Measurements from ENCODE around the gene PHLDA3.
A peak's percentile ranks its signal among the peaks of the same experiment; 100 is the strongest.
"Not testable (repeated sequence)": the region's sequence is repeated elsewhere in the genome, so short reads cannot be mapped to it uniquely, and the experiment has no call there.

Gene PHLDA3

DNA sequence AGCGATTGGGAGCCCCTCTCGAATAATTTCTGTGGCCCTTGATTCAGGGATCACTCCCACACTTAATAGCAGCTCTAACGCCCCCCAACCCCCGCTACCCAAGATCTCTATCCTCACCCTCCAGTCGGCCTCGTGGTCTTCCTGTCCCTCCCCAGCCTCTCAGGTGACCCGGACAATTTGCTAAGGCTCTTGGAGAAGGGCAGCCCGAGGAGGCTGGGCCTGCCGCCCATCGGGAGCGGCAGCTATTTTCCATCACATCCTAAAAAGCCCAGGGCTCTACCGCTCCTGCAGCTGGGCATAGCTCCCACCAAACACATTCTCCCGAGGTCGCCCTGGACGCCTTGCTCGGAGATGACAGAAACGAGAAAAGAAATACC is 12.0 kb upstream of the PHLDA3 start:
- in situ Hi-C loops (cut with HindIII; ENCODE audit: low sequenced_read_pairs): no loop called here
- TF ChIP-seq, protein P1, sequence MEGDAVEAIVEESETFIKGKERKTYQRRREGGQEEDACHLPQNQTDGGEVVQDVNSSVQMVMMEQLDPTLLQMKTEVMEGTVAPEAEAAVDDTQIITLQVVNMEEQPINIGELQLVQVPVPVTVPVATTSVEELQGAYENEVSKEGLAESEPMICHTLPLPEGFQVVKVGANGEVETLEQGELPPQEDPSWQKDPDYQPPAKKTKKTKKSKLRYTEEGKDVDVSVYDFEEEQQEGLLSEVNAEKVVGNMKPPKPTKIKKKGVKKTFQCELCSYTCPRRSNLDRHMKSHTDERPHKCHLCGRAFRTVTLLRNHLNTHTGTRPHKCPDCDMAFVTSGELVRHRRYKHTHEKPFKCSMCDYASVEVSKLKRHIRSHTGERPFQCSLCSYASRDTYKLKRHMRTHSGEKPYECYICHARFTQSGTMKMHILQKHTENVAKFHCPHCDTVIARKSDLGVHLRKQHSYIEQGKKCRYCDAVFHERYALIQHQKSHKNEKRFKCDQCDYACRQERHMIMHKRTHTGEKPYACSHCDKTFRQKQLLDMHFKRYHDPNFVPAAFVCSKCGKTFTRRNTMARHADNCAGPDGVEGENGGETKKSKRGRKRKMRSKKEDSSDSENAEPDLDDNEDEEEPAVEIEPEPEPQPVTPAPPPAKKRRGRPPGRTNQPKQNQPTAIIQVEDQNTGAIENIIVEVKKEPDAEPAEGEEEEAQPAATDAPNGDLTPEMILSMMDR (IDR thresholded peaks at IDR 0.05; ENCODE audit: low read depth, low read length, missing control alignments): no peak
- H3K4me3 ChIP-seq (ENCODE audit: low read depth, low read length): peak overlapping the region; percentile 15
- no peak for DNase-seq (ENCODE audit: low read depth)

DNA sequence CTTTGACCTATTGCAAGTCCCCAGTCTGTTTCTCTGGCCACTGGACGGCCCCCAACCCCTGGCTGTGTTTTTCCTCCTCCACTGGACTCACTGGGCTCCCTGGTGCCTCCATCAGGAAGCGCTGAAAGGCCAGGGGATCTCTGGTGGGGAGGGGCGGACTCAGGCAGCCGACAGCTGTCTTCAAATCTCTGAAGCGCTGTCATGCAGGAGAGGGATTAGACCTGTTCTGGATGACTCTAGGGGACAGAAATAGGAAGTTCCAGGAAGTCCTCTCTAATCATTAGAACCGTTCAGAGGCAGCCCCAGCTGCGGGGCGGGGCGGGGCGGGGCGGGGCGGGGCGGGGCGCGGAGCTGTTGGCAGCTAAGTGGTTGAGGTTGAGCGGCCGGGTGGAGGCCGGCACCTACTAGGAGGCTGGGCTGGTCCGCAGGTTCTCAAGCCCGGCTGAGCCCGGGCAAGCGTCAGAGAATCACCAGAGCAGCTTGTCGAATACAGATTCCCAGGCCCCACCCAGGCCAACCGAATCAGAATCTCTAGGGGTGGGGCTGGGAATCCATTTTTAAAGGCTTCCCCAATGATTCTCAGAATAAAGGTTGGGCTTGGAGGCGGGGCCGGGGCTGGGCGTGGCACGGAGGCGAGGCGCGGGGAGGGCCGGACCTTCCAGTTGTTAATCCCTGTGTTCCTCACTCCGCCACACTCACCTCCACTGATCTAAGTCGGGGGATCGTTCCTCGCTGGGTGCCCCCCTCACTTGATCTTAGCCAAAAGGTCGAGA is 11.4 kb upstream of the PHLDA3 start:
- DNase-seq (ENCODE audit: low read depth): no peak
- peak overlapping the region; percentile 15 for H3K4me3 ChIP-seq (ENCODE audit: low read depth, low read length)
- in situ Hi-C loops (cut with HindIII; ENCODE audit: low sequenced_read_pairs): no loop called here
- TF ChIP-seq, protein P1 (IDR thresholded peaks at IDR 0.05; ENCODE audit: low read depth, low read length, missing control alignments): no peak

DNA sequence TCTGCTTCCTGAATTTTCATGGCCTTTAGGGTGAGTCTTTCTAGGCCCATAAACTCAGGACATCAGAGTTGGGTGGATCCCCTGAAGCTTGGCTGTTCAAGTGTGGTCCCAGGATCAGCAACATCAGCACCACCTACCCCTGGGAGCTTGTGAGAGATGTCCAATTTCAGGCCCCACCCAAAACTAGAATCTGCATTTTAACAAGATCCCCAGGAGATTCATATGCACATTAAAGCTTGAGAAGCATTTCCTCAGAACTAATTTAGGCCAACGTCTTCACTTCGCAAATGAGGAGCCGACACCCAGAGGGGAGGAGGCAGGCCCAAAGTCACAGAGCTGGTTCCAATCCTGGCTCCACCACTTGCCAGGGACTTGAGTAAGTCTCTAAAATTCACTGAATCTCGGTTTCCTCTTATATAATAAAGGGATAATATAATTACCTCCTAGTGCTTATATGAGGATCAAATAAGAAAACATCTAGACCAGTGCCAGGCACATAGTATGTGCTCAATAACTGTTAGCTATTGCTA is 10.3 kb upstream of the PHLDA3 start:
- no peak for DNase-seq (ENCODE audit: low read depth)
- TF ChIP-seq, protein P1 (IDR thresholded peaks at IDR 0.05; ENCODE audit: low read depth, low read length, missing control alignments): no peak
- in situ Hi-C loops (cut with HindIII; ENCODE audit: low sequenced_read_pairs): loop anchor here (5.0 kb wide), 1 partner anchor 38 kb away; no protein-coding TSS in a partner anchor
- no peak overlapping the region for H3K4me3 ChIP-seq (ENCODE audit: low read depth, low read length)

DNA sequence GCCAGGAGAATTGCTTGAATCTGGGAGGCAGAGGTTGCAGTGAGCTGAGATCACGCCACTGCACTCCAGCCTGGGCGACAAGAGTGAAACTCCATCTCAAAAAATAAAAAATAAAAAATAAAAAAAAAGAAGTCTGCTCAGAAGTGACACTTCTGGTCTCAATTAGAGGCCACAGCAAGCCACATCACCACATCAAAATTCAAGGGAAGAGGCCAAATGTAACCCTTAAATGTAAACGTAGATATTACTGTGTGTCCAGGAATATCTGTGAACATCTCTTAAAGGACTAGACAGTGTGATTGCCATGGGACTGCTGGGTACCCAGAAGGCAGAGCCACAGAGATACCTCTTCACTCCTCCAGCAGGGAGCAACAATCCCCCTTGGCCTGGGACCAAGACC is 9.7 kb upstream of the PHLDA3 start:
- H3K4me3 ChIP-seq (ENCODE audit: low read depth, low read length); DNase-seq (ENCODE audit: low read depth): not testable (repeated sequence)
- in situ Hi-C loops (cut with HindIII; ENCODE audit: low sequenced_read_pairs): loop anchor here (5.0 kb wide), 1 partner anchor 39 kb away; no protein-coding TSS in a partner anchor

DNA sequence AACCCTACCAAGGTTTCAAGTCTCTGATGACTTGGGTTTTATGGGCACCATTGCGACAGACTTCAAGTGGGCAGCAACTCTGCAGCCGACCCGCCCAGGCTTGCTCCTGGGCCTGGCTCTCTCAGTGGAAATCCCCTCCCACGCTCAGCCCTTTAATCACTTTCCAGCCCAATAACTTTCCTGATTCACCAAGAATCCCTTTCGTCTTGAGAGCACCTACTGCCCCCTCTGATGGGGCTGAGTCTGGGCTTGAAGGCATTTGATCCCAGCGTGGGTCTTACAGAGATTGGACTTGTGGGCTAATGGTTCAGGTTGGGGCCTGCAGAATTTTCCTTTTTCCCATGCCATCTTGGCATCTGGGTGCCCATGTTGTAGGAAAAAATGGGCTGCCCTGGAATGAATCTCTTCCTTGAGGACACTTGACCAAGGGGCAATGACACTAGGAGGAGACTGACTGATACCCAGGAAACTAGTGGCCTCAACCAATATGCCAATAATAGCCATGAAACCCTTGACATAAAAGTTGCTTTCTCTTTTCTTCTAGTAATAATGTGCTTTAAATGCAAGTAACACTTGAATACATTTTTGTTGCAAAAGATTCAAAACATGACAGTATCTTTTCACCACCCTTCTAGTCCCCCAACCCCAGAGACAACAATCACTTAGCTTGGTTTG is 7.8 kb upstream of the PHLDA3 start:
- DNase-seq (ENCODE audit: low read depth): no peak

DNA sequence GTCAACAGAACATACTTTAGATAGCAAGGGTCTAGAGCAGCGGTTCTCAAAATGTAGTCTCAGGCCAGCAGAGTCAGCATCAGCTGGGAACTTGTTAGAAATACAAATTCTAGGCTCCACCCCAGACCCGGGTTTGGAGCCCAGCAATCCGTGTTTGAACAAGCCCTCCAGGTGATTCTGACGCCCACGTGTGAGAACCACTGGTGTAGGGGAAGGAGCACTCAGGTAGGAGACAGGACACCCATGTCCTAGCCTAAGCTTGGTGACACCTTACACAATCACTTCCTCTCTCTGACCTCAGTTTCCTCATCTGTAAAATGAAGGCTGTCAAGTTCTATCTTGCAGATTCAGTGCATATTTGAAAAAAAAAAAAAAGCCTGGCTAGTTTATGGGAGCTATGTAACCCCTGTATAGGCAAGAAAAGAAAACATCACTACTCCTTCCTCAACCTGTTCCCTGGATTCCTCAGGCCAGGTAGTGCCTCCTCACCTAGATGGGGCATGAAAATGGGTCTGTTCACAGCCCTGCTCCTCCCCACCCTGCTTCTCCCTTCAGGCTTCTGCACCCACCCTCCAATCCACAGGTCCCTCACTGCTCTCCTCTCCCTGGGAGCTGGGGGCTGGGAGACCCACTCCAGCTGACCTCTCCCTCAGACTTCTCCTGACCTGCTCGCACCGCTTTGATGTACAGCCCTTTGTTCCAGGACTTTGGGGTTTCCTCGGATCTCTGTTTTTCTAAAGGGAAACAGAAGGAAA is 7.1 kb upstream of the PHLDA3 start:
- DNase-seq (ENCODE audit: low read depth): no peak
- TF ChIP-seq, protein P1 (IDR thresholded peaks at IDR 0.05; ENCODE audit: low read depth, low read length, missing control alignments): no peak
- no peak overlapping the region for H3K4me3 ChIP-seq (ENCODE audit: low read depth, low read length)
- in situ Hi-C loops (cut with HindIII; ENCODE audit: low sequenced_read_pairs): loop anchor here (5.0 kb wide), 1 partner anchor 41 kb away; no protein-coding TSS in a partner anchor

More for the DNA sequence above, 7.8 kb upstream of the PHLDA3 start:
- TF ChIP-seq, protein P1 (IDR thresholded peaks at IDR 0.05; ENCODE audit: low read depth, low read length, missing control alignments): no peak
- H3K4me3 ChIP-seq (ENCODE audit: low read depth, low read length): no peak overlapping the region
- in situ Hi-C loops (cut with HindIII; ENCODE audit: low sequenced_read_pairs): loop anchor here (5.0 kb wide), 1 partner anchor 40 kb away; no protein-coding TSS in a partner anchor
